Globus pallidus (tissue), 1 donor: ENCODE measurements around the gene CATSPERE.
A peak's percentile ranks its signal among the peaks of the same experiment; 100 is the strongest.
"Not testable (repeated sequence)": the region's sequence is repeated elsewhere in the genome, so short reads cannot be mapped to it uniquely, and the experiment has no call there.

ENCODE experiments used
- DNase-seq: peaks from one replicate; pipeline ENCODE4 v3.0.0-alpha.2; 2015; ENCODE audit warnings: low spot score

CATSPERE gene

GRCh38 chr1:244636488-244637259, 175.6 kb downstream of the CATSPERE start:
- no peak for DNase-seq

- DNase-seq, result no peak
Observed at GRCh38 chr1:244639561-244639960, 178.5 kb downstream of the CATSPERE start.

- DNase-seq, result no peak
Observed at GRCh38 chr1:244640917-244641316, 179.8 kb downstream of the CATSPERE start.

- no peak for DNase-seq
Observed at GRCh38 chr1:244642526-244642925, 181.5 kb downstream of the CATSPERE start.

- DNase-seq, result no peak
Observed at GRCh38 chr1:244642988-244643387, 181.9 kb downstream of the CATSPERE start.

- no peak for DNase-seq
Observed at GRCh38 chr1:244645414-244645813, 184.3 kb downstream of the CATSPERE start.

GRCh38 chr1:244645890-244646289, 184.8 kb downstream of the CATSPERE start:
- DNase-seq, result no peak

GRCh38 chr1:244647819-244648218, 186.7 kb downstream of the CATSPERE start:
- no peak for DNase-seq

GRCh38 chr1:244651956-244652622, 191.0 kb downstream of the CATSPERE start:
- no peak for DNase-seq

GRCh38 chr1:244652623-244653438, 191.8 kb downstream of the CATSPERE start, which contains the start of gene DESI2:
Gene DESI2 (plus strand): TSS chr1:244653126. CDS start chr1:244653314, 188 bp downstream.
- DNase-seq, result peak; percentile 100

- no peak for DNase-seq
Observed at GRCh38 chr1:244653439-244654107, 192.5 kb downstream of the CATSPERE start.

GRCh38 chr1:244654108-244655038, 193.3 kb downstream of the CATSPERE start:
- peak; percentile 11 for DNase-seq

GRCh38 chr1:244655186-244655585, 194.1 kb downstream of the CATSPERE start:
- no peak for DNase-seq

GRCh38 chr1:244657421-244657820, 196.3 kb downstream of the CATSPERE start:
- no peak for DNase-seq

GRCh38 chr1:244659694-244660093, 198.6 kb downstream of the CATSPERE start:
- no peak for DNase-seq

- DNase-seq, result no peak
Observed at GRCh38 chr1:244660595-244660994, 199.5 kb downstream of the CATSPERE start.

GRCh38 chr1:244661569-244662312, 200.7 kb downstream of the CATSPERE start:
- DNase-seq, result not testable (repeated sequence)

- no peak for DNase-seq
Observed at GRCh38 chr1:244662599-244662998, 201.5 kb downstream of the CATSPERE start.

- DNase-seq, result no peak
Observed at GRCh38 chr1:244664353-244664752, 203.3 kb downstream of the CATSPERE start.

- DNase-seq, result no peak
Observed at GRCh38 chr1:244665771-244666217, 204.7 kb downstream of the CATSPERE start.
